GM21723 (cell line): ENCODE results near the gene CDK17.
A peak's percentile ranks its signal among the peaks of the same experiment; 100 is the strongest.
"Not testable (repeated sequence)": the region's sequence is repeated elsewhere in the genome, so short reads cannot be mapped to it uniquely, and the experiment has no call there.

Experiments
- ATAC-seq: cut with Tn5 transposase; IDR thresholded peaks from one replicate; pipeline ENCODE4 v1.9.1; 2021; ENCODE audit warnings: mild to moderate bottlenecking, moderate library complexity; ENCODE audit not compliant: unreplicated experiment

Gene CDK17

GRCh38 chr12:96399919-96400630 is at the start of gene CDK17:
Gene CDK17 (minus strand): TSS chr12:96400439. CDS start chr12:96334836, 65,603 bp downstream.
- peak; percentile 41 for ATAC-seq

- no peak for ATAC-seq
Observed at GRCh38 chr12:96448300-96448699, 48.1 kb upstream of the CDK17 start.

GRCh38 chr12:96447256-96447655 is 47.0 kb upstream of the CDK17 start:
- no peak for ATAC-seq

- peak; percentile 98 for ATAC-seq
Observed at GRCh38 chr12:96445691-96446583, 45.7 kb upstream of the CDK17 start.

GRCh38 chr12:96444399-96444798 is 44.2 kb upstream of the CDK17 start:
- no peak for ATAC-seq

GRCh38 chr12:96442906-96443305 is 42.7 kb upstream of the CDK17 start:
- no peak for ATAC-seq

GRCh38 chr12:96441816-96442215 is 41.6 kb upstream of the CDK17 start:
- ATAC-seq, result no peak

GRCh38 chr12:96438330-96438729 is 38.1 kb upstream of the CDK17 start:
- no peak for ATAC-seq

GRCh38 chr12:96437171-96437445 is 36.9 kb upstream of the CDK17 start:
- ATAC-seq, result no peak

- no peak for ATAC-seq
Observed at GRCh38 chr12:96436366-96437170, 36.3 kb upstream of the CDK17 start.

- ATAC-seq, result peak; percentile 87
Observed at GRCh38 chr12:96434107-96434506, 33.9 kb upstream of the CDK17 start.

- ATAC-seq, result not testable (repeated sequence)
Observed at GRCh38 chr12:96432496-96433321, 32.5 kb upstream of the CDK17 start.

GRCh38 chr12:96431067-96431466 is 30.8 kb upstream of the CDK17 start:
- no peak for ATAC-seq

- no peak for ATAC-seq
Observed at GRCh38 chr12:96427269-96427729, 27.1 kb upstream of the CDK17 start.

- no peak for ATAC-seq
Observed at GRCh38 chr12:96425951-96426350, 25.7 kb upstream of the CDK17 start.

GRCh38 chr12:96425321-96425720 is 25.1 kb upstream of the CDK17 start:
- ATAC-seq, result no peak

- no peak for ATAC-seq
Observed at GRCh38 chr12:96424601-96425000, 24.4 kb upstream of the CDK17 start.

GRCh38 chr12:96422192-96422591 is 22.0 kb upstream of the CDK17 start:
- no peak for ATAC-seq

GRCh38 chr12:96421014-96421413 is 20.8 kb upstream of the CDK17 start:
- ATAC-seq, result no peak

GRCh38 chr12:96420277-96420835 is 20.1 kb upstream of the CDK17 start:
- no peak for ATAC-seq
